ENCODE results near the gene MMEL1.

Gene MMEL1

DNA sequence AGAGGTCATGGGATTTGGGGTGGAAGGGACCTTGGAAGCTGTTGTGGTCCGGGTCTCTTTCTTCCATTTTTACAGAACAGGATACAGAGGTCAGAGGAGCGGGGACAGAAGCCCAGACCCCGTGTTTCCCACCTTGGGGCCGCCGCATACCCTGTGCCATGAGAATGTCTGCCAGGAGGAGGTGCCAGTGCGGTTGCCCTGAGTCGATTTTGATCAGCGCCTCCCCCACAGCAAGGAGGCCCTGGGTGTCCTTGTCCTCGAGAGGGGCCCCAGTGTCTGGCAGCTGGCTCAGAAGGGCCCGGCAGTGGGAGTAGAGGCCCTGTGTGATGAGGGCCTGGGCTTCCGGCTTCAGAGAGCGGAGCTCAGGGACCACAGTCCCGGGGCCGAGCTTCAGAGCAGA lies 12.3 kb upstream of the MMEL1 start:
- no peaks in the 10 kb centered on the region for H3K79me2 ChIP-seq (ENCODE audit: low read length)
- H3K9me3 ChIP-seq (replicated peaks; ENCODE audit: insufficient read depth, low read length), result no peaks in the 10 kb centered on the region
- no peak for DNase-seq
- peaks cover 54% of the 10 kb centered on the region for H3K27me3 ChIP-seq (replicated peaks; ENCODE audit: insufficient read depth, low read length)
- H3K9me2 ChIP-seq (replicated peaks; ENCODE audit: insufficient read depth, low read length), result no peaks in the 10 kb centered on the region
- no peak overlapping the region for H3K4me3 ChIP-seq (ENCODE audit: low read length)
- H4K20me1 ChIP-seq (ENCODE audit: insufficient read depth, low read length), result no peaks in the 10 kb centered on the region
- TF ChIP-seq EZH2phosphoT487 (IDR thresholded peaks at IDR 0.05; ENCODE audit: low read length), result no peak
- TF ChIP-seq, protein P1, sequence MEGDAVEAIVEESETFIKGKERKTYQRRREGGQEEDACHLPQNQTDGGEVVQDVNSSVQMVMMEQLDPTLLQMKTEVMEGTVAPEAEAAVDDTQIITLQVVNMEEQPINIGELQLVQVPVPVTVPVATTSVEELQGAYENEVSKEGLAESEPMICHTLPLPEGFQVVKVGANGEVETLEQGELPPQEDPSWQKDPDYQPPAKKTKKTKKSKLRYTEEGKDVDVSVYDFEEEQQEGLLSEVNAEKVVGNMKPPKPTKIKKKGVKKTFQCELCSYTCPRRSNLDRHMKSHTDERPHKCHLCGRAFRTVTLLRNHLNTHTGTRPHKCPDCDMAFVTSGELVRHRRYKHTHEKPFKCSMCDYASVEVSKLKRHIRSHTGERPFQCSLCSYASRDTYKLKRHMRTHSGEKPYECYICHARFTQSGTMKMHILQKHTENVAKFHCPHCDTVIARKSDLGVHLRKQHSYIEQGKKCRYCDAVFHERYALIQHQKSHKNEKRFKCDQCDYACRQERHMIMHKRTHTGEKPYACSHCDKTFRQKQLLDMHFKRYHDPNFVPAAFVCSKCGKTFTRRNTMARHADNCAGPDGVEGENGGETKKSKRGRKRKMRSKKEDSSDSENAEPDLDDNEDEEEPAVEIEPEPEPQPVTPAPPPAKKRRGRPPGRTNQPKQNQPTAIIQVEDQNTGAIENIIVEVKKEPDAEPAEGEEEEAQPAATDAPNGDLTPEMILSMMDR (IDR thresholded peaks at IDR 0.05; ENCODE audit: low read length), result no peak
- TF ChIP-seq EZH2 (optimal IDR thresholded peaks at IDR 0.05; ENCODE audit: low read depth, low read length), result no peak
- no peak overlapping the region for H3K9ac ChIP-seq (ENCODE audit: low read length)
- no peaks in the 10 kb centered on the region for H3K4me1 ChIP-seq (ENCODE audit: low read length)
- no peaks in the 10 kb centered on the region for H3K36me3 ChIP-seq (replicated peaks; ENCODE audit: insufficient read depth, low read length)
- H3K4me2 ChIP-seq (ENCODE audit: low read depth, low read length), result no peak overlapping the region
- no peaks in the 10 kb centered on the region for H3F3A ChIP-seq (ENCODE audit: insufficient read depth, low read length)
- H2AFZ ChIP-seq (ENCODE audit: low read length), result no peak overlapping the region
- no peak overlapping the region for H3K27ac ChIP-seq (ENCODE audit: low read length)

DNA sequence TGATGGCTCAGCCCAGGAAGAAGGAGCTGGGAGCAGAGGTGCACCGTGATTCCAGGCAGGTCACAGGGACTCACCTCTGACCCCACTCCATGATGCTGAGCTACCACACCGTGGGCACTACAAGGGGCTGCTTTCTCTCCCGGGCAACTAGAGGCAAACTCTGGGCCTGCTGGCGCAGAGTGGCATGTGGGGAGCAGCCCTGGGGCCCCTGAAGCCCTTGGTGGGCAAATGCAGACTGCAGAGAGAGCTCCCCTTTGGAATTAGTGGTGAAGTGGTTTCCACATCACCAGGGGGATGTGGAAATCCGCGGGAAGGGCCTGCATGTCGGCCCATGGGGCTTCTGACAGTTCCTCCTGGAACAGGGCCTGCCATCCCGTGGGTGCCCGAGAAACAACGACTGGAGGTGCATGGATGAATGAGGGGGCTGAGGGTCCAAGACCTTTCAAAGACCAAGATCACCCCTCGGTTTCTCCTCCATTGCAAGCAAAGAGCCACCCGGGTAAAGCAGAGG lies 11.8 kb upstream of the MMEL1 start:
- no peaks in the 10 kb centered on the region for H3K36me3 ChIP-seq (replicated peaks; ENCODE audit: insufficient read depth, low read length)
- no peaks in the 10 kb centered on the region for H3K9me3 ChIP-seq (replicated peaks; ENCODE audit: insufficient read depth, low read length)
- H3F3A ChIP-seq (ENCODE audit: insufficient read depth, low read length), result no peaks in the 10 kb centered on the region
- peaks cover 54% of the 10 kb centered on the region for H3K27me3 ChIP-seq (replicated peaks; ENCODE audit: insufficient read depth, low read length)
- H2AFZ ChIP-seq (ENCODE audit: low read length), result no peak overlapping the region
- no peaks in the 10 kb centered on the region for H3K4me1 ChIP-seq (ENCODE audit: low read length)
- H3K27ac ChIP-seq (ENCODE audit: low read length), result no peak overlapping the region
- no peak overlapping the region for H3K4me3 ChIP-seq (ENCODE audit: low read length)
- no peak for DNase-seq
- no peak for TF ChIP-seq EZH2phosphoT487 (IDR thresholded peaks at IDR 0.05; ENCODE audit: low read length)
- no peak for TF ChIP-seq EZH2 (optimal IDR thresholded peaks at IDR 0.05; ENCODE audit: low read depth, low read length)
- TF ChIP-seq, protein P1 (IDR thresholded peaks at IDR 0.05; ENCODE audit: low read length), result no peak
- H3K9me2 ChIP-seq (replicated peaks; ENCODE audit: insufficient read depth, low read length), result no peaks in the 10 kb centered on the region
- H3K4me2 ChIP-seq (ENCODE audit: low read depth, low read length), result no peak overlapping the region
- H4K20me1 ChIP-seq (ENCODE audit: insufficient read depth, low read length), result no peaks in the 10 kb centered on the region
- no peak overlapping the region for H3K9ac ChIP-seq (ENCODE audit: low read length)
- H3K79me2 ChIP-seq (ENCODE audit: low read length), result no peaks in the 10 kb centered on the region

- no peaks in the 10 kb centered on the region for H3K9me3 ChIP-seq (replicated peaks; ENCODE audit: insufficient read depth, low read length)
- H3K27ac ChIP-seq (ENCODE audit: low read length), result no peak overlapping the region
- H3K9me2 ChIP-seq (replicated peaks; ENCODE audit: insufficient read depth, low read length), result no peaks in the 10 kb centered on the region
- H3F3A ChIP-seq (ENCODE audit: insufficient read depth, low read length), result no peaks in the 10 kb centered on the region
- no peaks in the 10 kb centered on the region for H3K4me1 ChIP-seq (ENCODE audit: low read length)
- no peak overlapping the region for H3K4me2 ChIP-seq (ENCODE audit: low read depth, low read length)
- H4K20me1 ChIP-seq (ENCODE audit: insufficient read depth, low read length), result no peaks in the 10 kb centered on the region
- no peak overlapping the region for H3K9ac ChIP-seq (ENCODE audit: low read length)
- H3K4me3 ChIP-seq (ENCODE audit: low read length), result no peak overlapping the region
- H3K27me3 ChIP-seq (replicated peaks; ENCODE audit: insufficient read depth, low read length), result peaks cover 54% of the 10 kb centered on the region
- no peak overlapping the region for H2AFZ ChIP-seq (ENCODE audit: low read length)
- no peak for DNase-seq
- H3K79me2 ChIP-seq (ENCODE audit: low read length), result no peaks in the 10 kb centered on the region
- no peak for TF ChIP-seq EZH2phosphoT487 (IDR thresholded peaks at IDR 0.05; ENCODE audit: low read length)
- TF ChIP-seq, protein P1 (IDR thresholded peaks at IDR 0.05; ENCODE audit: low read length), result no peak
- TF ChIP-seq EZH2 (optimal IDR thresholded peaks at IDR 0.05; ENCODE audit: low read depth, low read length), result no peak
- no peaks in the 10 kb centered on the region for H3K36me3 ChIP-seq (replicated peaks; ENCODE audit: insufficient read depth, low read length)
These were observed 11.4 kb upstream of the MMEL1 start for GRCh38 chr1:2644171-2644570.
